LNCAP (cell line): Measurements from ENCODE around the gene TBCEL.

Source experiments
- TF ChIP-seq, protein P1 (sequence below): fragments of 450-650 bp; IDR thresholded peaks from 2 replicates; pipeline ENCODE4 v1.5.1; 2017; ENCODE audit warnings: mild to moderate bottlenecking

The TBCEL gene

DNA sequence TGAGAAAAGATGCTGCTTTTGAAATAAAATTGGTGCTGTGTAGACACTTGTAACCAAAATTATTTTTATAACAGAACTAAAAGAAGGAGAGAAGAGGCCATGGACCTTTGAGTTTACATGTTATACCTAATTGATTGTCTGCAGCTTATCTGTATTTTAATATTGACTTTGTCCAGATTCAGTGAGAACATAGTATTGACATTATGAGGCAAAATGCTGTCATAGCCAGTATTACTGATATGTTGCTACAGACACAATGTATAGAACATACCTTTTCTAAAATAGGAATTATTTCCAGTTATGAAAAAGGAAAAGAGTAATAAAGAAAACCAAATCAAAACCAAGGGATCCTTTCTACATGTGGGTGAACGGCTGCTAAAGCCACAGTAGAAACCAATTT lies 65.7 kb downstream of the TBCEL start:
- TF ChIP-seq, protein P1, sequence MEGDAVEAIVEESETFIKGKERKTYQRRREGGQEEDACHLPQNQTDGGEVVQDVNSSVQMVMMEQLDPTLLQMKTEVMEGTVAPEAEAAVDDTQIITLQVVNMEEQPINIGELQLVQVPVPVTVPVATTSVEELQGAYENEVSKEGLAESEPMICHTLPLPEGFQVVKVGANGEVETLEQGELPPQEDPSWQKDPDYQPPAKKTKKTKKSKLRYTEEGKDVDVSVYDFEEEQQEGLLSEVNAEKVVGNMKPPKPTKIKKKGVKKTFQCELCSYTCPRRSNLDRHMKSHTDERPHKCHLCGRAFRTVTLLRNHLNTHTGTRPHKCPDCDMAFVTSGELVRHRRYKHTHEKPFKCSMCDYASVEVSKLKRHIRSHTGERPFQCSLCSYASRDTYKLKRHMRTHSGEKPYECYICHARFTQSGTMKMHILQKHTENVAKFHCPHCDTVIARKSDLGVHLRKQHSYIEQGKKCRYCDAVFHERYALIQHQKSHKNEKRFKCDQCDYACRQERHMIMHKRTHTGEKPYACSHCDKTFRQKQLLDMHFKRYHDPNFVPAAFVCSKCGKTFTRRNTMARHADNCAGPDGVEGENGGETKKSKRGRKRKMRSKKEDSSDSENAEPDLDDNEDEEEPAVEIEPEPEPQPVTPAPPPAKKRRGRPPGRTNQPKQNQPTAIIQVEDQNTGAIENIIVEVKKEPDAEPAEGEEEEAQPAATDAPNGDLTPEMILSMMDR: no peak

GRCh38 chr11:121090145-121090721 lies 66.3 kb downstream of the TBCEL start:
- TF ChIP-seq, protein P1: no peak

GRCh38 chr11:121091492-121092152 lies 67.7 kb downstream of the TBCEL start:
- TF ChIP-seq, protein P1: no peak

DNA sequence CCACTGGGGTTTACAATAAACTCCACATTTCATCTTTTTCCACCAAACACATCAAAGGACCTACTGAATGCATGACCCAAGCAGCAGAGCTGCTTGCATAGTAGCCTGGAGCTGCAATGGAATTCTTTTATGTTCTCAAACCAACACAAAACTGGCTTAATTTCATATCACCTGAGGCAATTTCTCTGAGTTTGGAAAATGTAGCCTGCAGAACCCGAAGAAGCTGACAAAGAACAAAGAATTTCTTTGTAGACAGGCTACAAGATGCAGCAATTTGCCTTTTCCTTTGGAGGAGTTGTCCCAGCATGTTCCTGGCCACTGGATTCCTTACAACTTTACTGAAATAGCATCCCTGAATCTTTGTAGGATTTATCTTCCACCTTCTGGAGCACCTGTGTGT lies 71.7 kb downstream of the TBCEL start:
- TF ChIP-seq, protein P1: no peak

GRCh38 chr11:121099364-121099763 lies 75.5 kb downstream of the TBCEL start:
- TF ChIP-seq, protein P1: no peak

DNA sequence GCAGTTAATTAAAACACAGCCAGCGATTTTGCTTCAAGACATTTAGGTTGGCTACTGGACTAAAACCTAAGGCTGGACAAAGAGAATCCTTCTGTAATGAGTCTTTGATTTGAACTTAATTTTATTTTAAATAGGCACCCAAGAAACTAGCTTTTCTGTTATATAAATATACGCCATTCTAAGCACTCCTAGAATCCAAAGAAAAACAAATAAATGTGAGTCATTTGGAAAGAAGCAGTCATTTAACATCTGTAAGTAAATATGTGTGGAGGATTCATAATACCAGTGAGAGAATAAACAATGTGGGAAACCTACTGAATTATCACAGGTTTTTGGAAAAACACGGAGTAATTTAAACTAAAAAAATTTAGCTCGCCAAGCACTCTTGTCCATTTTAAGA lies 76.0 kb downstream of the TBCEL start:
- TF ChIP-seq, protein P1: no peak

- TF ChIP-seq, protein P1: no peak
Observed at GRCh38 chr11:121100943-121101342, 77.0 kb downstream of the TBCEL start, which contains the start of gene TECTA. TECTA (plus strand) TSS chr11:121101243; CDS start chr11:121102666, 1,423 bp downstream.
